Esophagus muscularis mucosa (tissue), 4 donors: ENCODE data around the gene PPM1F.

ENCODE experiments used
- CTCF ChIP-seq, 3 experiments: fragments of 200-600 bp in 2 of 3; fragments of 450-650 bp in 1 of 3; sonication (generic) in 2 of 3; IDR thresholded peaks; one replicate each; pipeline ENCODE4 v1.5.1; 2017 to 2019; ENCODE audit warnings: antibody characterized with exemption in 3 of 3, mild to moderate bottlenecking in 2 of 3, moderate library complexity in 1 of 3
- EP300 ChIP-seq: sonication (generic); formaldehyde crosslinking; IDR thresholded peaks from one replicate; pipeline ENCODE4 v1.6.1; 2017; ENCODE audit warnings: antibody characterized with exemption
- POLR2A ChIP-seq: fragments of 450-650 bp; IDR thresholded peaks from one replicate; pipeline ENCODE4 v1.6.1; 2017; ENCODE audit warnings: antibody characterized with exemption, moderate library complexity, mild to moderate bottlenecking, low read depth
- POLR2AphosphoS5 ChIP-seq, 2 donors: sonication (generic); formaldehyde crosslinking; IDR thresholded peaks; one replicate each; pipeline ENCODE4 v1.6.1; 2017; ENCODE audit warnings: antibody characterized with exemption in 2 of 2

- TF ChIP-seq EP300 (no peak), CTCF (IDR thresholded peaks at IDR 0.05) (no peak), POLR2A (no peak), POLR2AphosphoS5 (IDR thresholded peaks at IDR 0.05) (no peak)
Observed at GRCh38 chr22:21981874-21982273, 29.2 kb upstream of the PPM1F start.
